Keratinocyte (primary cell): ENCODE measurements around the gene APMAP. TPM values are rescaled to one million over a fixed set of nuclear protein-coding genes. Genes with fewer than 3 reads are reported as not detected.

Source experiments
- DNase-seq: peaks from one replicate; pipeline ENCODE4 v3.0.0-alpha.2; 2011; ENCODE audit warnings: low read depth, missing footprints, low spot score
- FAIRE-seq: peaks from 2 replicates; lab custom pipeline; 2011; peaks lifted over from hg19 to GRCh38; lab: Jason Lieb, UNC
- H2AFZ ChIP-seq: 2 replicates; pipeline ENCODE4 v1.6.0; 2012; ENCODE audit warnings: low read length, control low read depth, inconsistent platforms; ENCODE audit not compliant: control insufficient read depth
- H3K27ac ChIP-seq: 2 replicates; pipeline ENCODE4 v1.5.1; 2011; ENCODE audit warnings: low read length; ENCODE audit not compliant: control insufficient read depth, insufficient read depth
- H3K27me3 ChIP-seq: 3 replicates; pipeline ENCODE4 v1.6.0; 2011; ENCODE audit warnings: low read length; ENCODE audit not compliant: control insufficient read depth, insufficient read depth; ENCODE audit errors: extremely low read depth
- H3K36me3 ChIP-seq, 2 experiments: 2 replicates in 1 of 2; 3 replicates in 1 of 2; pipeline ENCODE4 v1.5.1; 2011; ENCODE audit warnings: low read length in 2 of 2, mild to moderate bottlenecking in 1 of 2; ENCODE audit not compliant: control insufficient read depth in 2 of 2, insufficient read depth in 2 of 2; ENCODE audit errors: extremely low read depth in 1 of 2
- H3K4me1 ChIP-seq: 3 replicates; pipeline ENCODE4 v1.5.1; 2011; ENCODE audit warnings: low read length; ENCODE audit not compliant: control insufficient read depth, insufficient read depth; ENCODE audit errors: extremely low read depth
- H3K4me2 ChIP-seq: 3 replicates; pipeline ENCODE4 v1.6.0; 2011; ENCODE audit warnings: low read depth, low read length; ENCODE audit not compliant: control insufficient read depth, insufficient read depth; ENCODE audit errors: extremely low read depth
- H3K4me3 ChIP-seq, 3 experiments: fragments of 200-600 bp in 1 of 3; sonication (generic) in 1 of 3; 2 replicates in 2 of 3; 3 replicates in 1 of 3; pipeline ENCODE4 v1.5.1; 2011 to 2016; ENCODE audit warnings: low read length in 3 of 3, mild to moderate bottlenecking in 3 of 3, control low read depth in 2 of 3, inconsistent platforms in 1 of 3, low read depth in 1 of 3, mixed read lengths in 1 of 3, mixed run types in 1 of 3, moderate library complexity in 1 of 3; ENCODE audit not compliant: control insufficient read depth in 2 of 3, insufficient read depth in 2 of 3; ENCODE audit errors: extremely low read depth in 1 of 3
- H3K79me2 ChIP-seq: 2 replicates; pipeline ENCODE4 v1.6.0; 2012; ENCODE audit warnings: low read length; ENCODE audit not compliant: control insufficient read depth, insufficient read depth
- H3K9ac ChIP-seq: 3 replicates; pipeline ENCODE4 v1.6.0; 2011; ENCODE audit warnings: low read length; ENCODE audit not compliant: control insufficient read depth, insufficient read depth; ENCODE audit errors: extremely low read depth
- H3K9me1 ChIP-seq: 3 replicates; pipeline ENCODE4 v1.6.0; 2011; ENCODE audit warnings: low read length; ENCODE audit not compliant: control insufficient read depth, insufficient read depth; ENCODE audit errors: extremely low read depth
- H3K9me3 ChIP-seq: 2 replicates; pipeline ENCODE4 v1.5.1; 2012; ENCODE audit warnings: low read depth, low read length; ENCODE audit not compliant: control insufficient read depth
- H4K20me1 ChIP-seq: 3 replicates; pipeline ENCODE4 v1.6.0; 2011; ENCODE audit warnings: low read length; ENCODE audit not compliant: control insufficient read depth, insufficient read depth; ENCODE audit errors: extremely low read depth
- EZH2 ChIP-seq: IDR thresholded peaks from one replicate; pipeline ENCODE4 v1.6.1; 2012; ENCODE audit warnings: inconsistent platforms, mild to moderate bottlenecking, low read length, moderate library complexity
- dilution Hi-C: fragments of 300-500 bp; cut with MboI; formaldehyde crosslinking; loops from one replicate; pipeline ENCODE4 v1.7.0; 2020; ENCODE audit warnings: low sequenced_read_pairs; ENCODE audit not compliant: extremely low pct_ligation_motif_present
- polyA plus RNA-seq, 5 experiments: library from polyadenylated mRNA; depleted of rRNA in 3 of 5; stranded (reverse) in 3 of 5; stranded (forward) in 1 of 5; unstranded in 1 of 5; fragments of >200 nt; gene quantifications; 1 replicate in 1 of 5; 2 replicates in 3 of 5; 3 replicates in 1 of 5; pipeline versions ENCODE4 v1.2.1 to v1.2.3, GENCODE V29; 2011 to 2012; ENCODE audit warnings: missing spikeins in 2 of 5, low read depth in 1 of 5, low replicate concordance in 1 of 5
- small RNA-seq, 3 experiments: library from RNA; depleted of rRNA; stranded (forward); fragments of <200 nt; gene quantifications; one replicate each; pipeline ENCODE3, GENCODE V24; 2012; ENCODE audit warnings: low read depth in 3 of 3, low replicate concordance in 1 of 3; ENCODE audit not compliant: insufficient read length in 3 of 3
- TF ChIP-seq, protein P1 (sequence below), 3 experiments: IDR thresholded peaks in 1 of 3; conservative IDR thresholded peaks in 1 of 3; optimal IDR thresholded peaks in 1 of 3; 2 replicates in 2 of 3; 3 replicates in 1 of 3; pipeline versions ENCODE3 to v1.5.1; 2011; ENCODE audit warnings: low read length in 3 of 3, mild to moderate bottlenecking in 3 of 3, moderate library complexity in 2 of 3, control low read depth in 1 of 3, inconsistent platforms in 1 of 3; ENCODE audit not compliant: insufficient read depth in 2 of 3; ENCODE audit errors: extremely low read depth in 1 of 3

The APMAP gene
- polyA plus RNA-seq, 1 donor (not counting 4 experiments of a cell fraction or from before 2014, with no cell fraction given), result 48.9 TPM

DNA sequence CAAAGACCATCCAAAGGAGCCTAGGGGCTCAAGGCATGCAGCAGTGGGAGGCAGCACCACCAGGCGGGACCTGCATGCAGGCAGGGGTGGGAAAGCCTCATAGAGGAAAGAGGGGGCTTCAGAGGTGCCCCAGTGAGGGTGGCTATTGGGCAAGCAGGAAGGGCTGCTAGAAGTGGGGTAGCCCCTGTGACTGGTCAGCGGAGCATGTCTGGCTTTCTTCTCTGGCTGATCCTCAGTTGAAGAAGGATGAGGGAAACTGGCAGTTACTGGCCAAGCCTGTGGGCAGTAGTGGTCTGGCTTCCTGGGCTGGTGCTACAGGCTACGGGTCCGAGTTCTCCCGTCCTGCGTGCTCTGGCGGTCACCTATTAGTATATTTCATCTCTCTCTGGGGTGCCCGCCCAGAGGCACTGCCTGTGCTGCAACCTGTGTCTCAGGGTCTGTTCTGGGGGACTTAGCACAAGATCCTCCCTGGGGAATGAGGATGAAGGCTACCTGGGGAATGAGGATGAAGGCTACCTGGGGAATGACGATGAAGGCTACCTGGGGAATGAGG lies 79.4 kb downstream of the APMAP start:
- no peaks in the 10 kb centered on the region for H3K4me1 ChIP-seq
- no peak overlapping the region for H2AFZ ChIP-seq
- no peaks in the 10 kb centered on the region for H3K79me2 ChIP-seq
- peaks cover 3% of the 10 kb centered on the region for H3K27me3 ChIP-seq
- no peak for DNase-seq
- TF ChIP-seq EZH2, result no peak
- TF ChIP-seq, protein P1, sequence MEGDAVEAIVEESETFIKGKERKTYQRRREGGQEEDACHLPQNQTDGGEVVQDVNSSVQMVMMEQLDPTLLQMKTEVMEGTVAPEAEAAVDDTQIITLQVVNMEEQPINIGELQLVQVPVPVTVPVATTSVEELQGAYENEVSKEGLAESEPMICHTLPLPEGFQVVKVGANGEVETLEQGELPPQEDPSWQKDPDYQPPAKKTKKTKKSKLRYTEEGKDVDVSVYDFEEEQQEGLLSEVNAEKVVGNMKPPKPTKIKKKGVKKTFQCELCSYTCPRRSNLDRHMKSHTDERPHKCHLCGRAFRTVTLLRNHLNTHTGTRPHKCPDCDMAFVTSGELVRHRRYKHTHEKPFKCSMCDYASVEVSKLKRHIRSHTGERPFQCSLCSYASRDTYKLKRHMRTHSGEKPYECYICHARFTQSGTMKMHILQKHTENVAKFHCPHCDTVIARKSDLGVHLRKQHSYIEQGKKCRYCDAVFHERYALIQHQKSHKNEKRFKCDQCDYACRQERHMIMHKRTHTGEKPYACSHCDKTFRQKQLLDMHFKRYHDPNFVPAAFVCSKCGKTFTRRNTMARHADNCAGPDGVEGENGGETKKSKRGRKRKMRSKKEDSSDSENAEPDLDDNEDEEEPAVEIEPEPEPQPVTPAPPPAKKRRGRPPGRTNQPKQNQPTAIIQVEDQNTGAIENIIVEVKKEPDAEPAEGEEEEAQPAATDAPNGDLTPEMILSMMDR (optimal IDR thresholded peaks at IDR 0.05 in 1 of 3, IDR thresholded peaks at IDR 0.05 in 1 of 3, conservative IDR thresholded peaks at IDR 0.05 in 1 of 3; ENCODE audit: extremely low read depth in 1 of 3, insufficient read depth in 2 of 3, low read length in 3 of 3), result no peak
- H3K9me1 ChIP-seq, result no peaks in the 10 kb centered on the region
- H3K9me3 ChIP-seq, result no peaks in the 10 kb centered on the region
- no peak overlapping the region for H3K27ac ChIP-seq
- dilution Hi-C loops, result no loop called here
- no peak overlapping the region for H3K4me2 ChIP-seq
- H3K36me3 ChIP-seq, result no peaks in the 10 kb centered on the region
- no peaks in the 10 kb centered on the region for H4K20me1 ChIP-seq
- no peak for FAIRE-seq
- no peak overlapping the region for H3K4me3 ChIP-seq
- H3K9ac ChIP-seq, result no peak overlapping the region

Small RNA genes within 50 kb of the gene (small RNA-seq; reads per million reads assigned to genes)
- 0 reads per million in 3 experiments for gene RNU6-1257P

Other genes starting within 250 kb of the APMAP start
- not detected in 3 replicates for gene CST7, start 43.5 kb downstream of the APMAP start, polyA plus RNA-seq
- 1.1 to 1.7 TPM (median 1.5 TPM) in 3 replicates for gene ACSS1, start 65.4 kb upstream of the APMAP start, polyA plus RNA-seq
- gene VSX1, start 89.4 kb upstream of the APMAP start, polyA plus RNA-seq, result not detected in 3 replicates
- 57.8 to 62.0 TPM (median 58.0 TPM) in 3 replicates for gene ENTPD6, start 203.0 kb upstream of the APMAP start, polyA plus RNA-seq